Measurements from ENCODE around the gene KIF12.
"Not testable (repeated sequence)": the region's sequence is repeated elsewhere in the genome, so short reads cannot be mapped to it uniquely, and the experiment has no call there.

The KIF12 gene

GRCh38 chr9:114098936-114099668 lies at the start of gene KIF12:
TSS of gene KIF12 (minus strand) at chr9:114099292. CDS start at chr9:114099276, 16 bp downstream.
- no peak for DNase-seq

GRCh38 chr9:114146735-114147134 lies 47.6 kb upstream of the KIF12 start:
- DNase-seq = no peak

- no peak for DNase-seq
These were observed 44.1 kb upstream of the KIF12 start for GRCh38 chr9:114143234-114143633.

- no peak for DNase-seq
These were observed 42.7 kb upstream of the KIF12 start for GRCh38 chr9:114141553-114142402.

GRCh38 chr9:114140850-114141249 lies 41.8 kb upstream of the KIF12 start:
- DNase-seq = no peak

GRCh38 chr9:114140401-114140800 lies 41.3 kb upstream of the KIF12 start:
- DNase-seq = no peak

- DNase-seq = no peak
These were observed 40.0 kb upstream of the KIF12 start for GRCh38 chr9:114139071-114139470.

GRCh38 chr9:114138552-114138971 lies 39.5 kb upstream of the KIF12 start:
- DNase-seq = no peak

- DNase-seq = no peak
These were observed 38.7 kb upstream of the KIF12 start for GRCh38 chr9:114137831-114138230.

- no peak for DNase-seq
These were observed 35.8 kb upstream of the KIF12 start for GRCh38 chr9:114134827-114135396.

GRCh38 chr9:114132550-114132918 lies 33.4 kb upstream of the KIF12 start:
- no peak for DNase-seq

- no peak for DNase-seq
These were observed 32.9 kb upstream of the KIF12 start for GRCh38 chr9:114131808-114132549.

GRCh38 chr9:114130624-114131277 lies 31.7 kb upstream of the KIF12 start:
- DNase-seq = no peak

- DNase-seq = no peak
These were observed 31.0 kb upstream of the KIF12 start for GRCh38 chr9:114130141-114130540.

- DNase-seq = not testable (repeated sequence)
These were observed 29.7 kb upstream of the KIF12 start for GRCh38 chr9:114128759-114129158.

GRCh38 chr9:114126247-114127060 lies 27.4 kb upstream of the KIF12 start:
- DNase-seq = no peak

- no peak for DNase-seq
These were observed 26.5 kb upstream of the KIF12 start for GRCh38 chr9:114125476-114126013.

- DNase-seq = no peak
These were observed 25.8 kb upstream of the KIF12 start for GRCh38 chr9:114124666-114125475.

- DNase-seq = no peak
These were observed 25.0 kb upstream of the KIF12 start for GRCh38 chr9:114124138-114124537.

Data from NCI-H2107 (cell line).